ENCODE results near the gene NRGN.
A peak's percentile ranks its signal among the peaks of the same experiment; 100 is the strongest.

The NRGN gene

GRCh38 chr11:124791626-124792341 is 52.0 kb downstream of the NRGN start:
- no peak for DNase-seq (ENCODE audit: low spot score)

- DNase-seq (ENCODE audit: low spot score) = peak; percentile 60
Observed at GRCh38 chr11:124793466-124794278, 53.9 kb downstream of the NRGN start.

- no peak for DNase-seq (ENCODE audit: low spot score)
Observed at GRCh38 chr11:124796312-124796711, 56.6 kb downstream of the NRGN start.
